ENCODE results near the gene SIGLECL1.

The SIGLECL1 gene

DNA sequence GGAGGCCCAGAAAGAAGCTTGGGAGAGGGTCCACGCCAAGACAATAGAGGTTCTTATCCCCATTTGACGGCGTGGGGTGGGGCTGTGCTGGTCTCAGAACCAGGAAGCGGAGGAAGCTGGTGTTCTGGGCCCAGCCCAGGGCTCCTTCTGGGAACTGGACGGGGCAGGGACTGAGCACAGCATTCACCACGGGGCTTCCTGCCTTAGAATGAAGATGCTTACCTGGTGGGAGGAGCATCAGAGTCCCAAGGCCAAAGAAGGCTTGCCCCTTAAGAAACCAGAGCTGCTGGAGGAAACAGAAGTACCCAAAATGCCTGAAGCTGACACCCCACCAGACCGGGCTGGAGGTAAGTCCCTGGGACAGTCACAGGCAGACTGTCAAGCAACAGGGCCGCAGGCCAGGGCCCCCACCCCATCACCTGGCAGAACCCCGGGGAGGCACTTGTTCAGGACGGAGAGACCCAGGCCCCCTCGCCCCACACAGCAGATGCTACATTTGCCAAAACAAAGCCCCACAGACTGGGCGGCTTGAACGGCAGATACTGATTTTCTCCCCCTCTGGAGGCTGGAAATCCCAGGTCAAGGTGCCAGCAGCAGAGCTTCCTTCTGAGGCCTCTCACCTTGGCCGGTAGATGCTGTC is 42.8 kb downstream of the SIGLECL1 start:
- Histone ChIP-seq H3K27me3 (ENCODE audit: control insufficient read depth, low read length) (peaks cover 6% of the 10 kb centered on the region), H3K79me2 (ENCODE audit: control insufficient read depth, low read length) (no peaks in the 10 kb centered on the region), H3K4me3 (ENCODE audit: low read length) (no peak overlapping the region), H3F3A (ENCODE audit: control insufficient read depth, insufficient read depth) (no peaks in the 10 kb centered on the region), H3K9me3 (ENCODE audit: control insufficient read depth, insufficient read depth, low read length) (no peaks in the 10 kb centered on the region), H3K4me1 (ENCODE audit: control insufficient read depth, low read length) (no peaks in the 10 kb centered on the region), H3K27ac (ENCODE audit: low read depth, low read length) (no peak overlapping the region), H3K4me2 (ENCODE audit: low read length) (no peak overlapping the region), H3K9me2 (replicated peaks; ENCODE audit: control insufficient read depth, low read length) (no peaks in the 10 kb centered on the region), H3K36me3 (ENCODE audit: control insufficient read depth, low read length) (no peaks in the 10 kb centered on the region), H4K20me1 (ENCODE audit: control insufficient read depth, insufficient read depth, low read depth, low read length) (no peaks in the 10 kb centered on the region)
- TF ChIP-seq, protein P1, sequence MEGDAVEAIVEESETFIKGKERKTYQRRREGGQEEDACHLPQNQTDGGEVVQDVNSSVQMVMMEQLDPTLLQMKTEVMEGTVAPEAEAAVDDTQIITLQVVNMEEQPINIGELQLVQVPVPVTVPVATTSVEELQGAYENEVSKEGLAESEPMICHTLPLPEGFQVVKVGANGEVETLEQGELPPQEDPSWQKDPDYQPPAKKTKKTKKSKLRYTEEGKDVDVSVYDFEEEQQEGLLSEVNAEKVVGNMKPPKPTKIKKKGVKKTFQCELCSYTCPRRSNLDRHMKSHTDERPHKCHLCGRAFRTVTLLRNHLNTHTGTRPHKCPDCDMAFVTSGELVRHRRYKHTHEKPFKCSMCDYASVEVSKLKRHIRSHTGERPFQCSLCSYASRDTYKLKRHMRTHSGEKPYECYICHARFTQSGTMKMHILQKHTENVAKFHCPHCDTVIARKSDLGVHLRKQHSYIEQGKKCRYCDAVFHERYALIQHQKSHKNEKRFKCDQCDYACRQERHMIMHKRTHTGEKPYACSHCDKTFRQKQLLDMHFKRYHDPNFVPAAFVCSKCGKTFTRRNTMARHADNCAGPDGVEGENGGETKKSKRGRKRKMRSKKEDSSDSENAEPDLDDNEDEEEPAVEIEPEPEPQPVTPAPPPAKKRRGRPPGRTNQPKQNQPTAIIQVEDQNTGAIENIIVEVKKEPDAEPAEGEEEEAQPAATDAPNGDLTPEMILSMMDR (IDR thresholded peaks at IDR 0.05; ENCODE audit: low read depth, low read length, poor library complexity, severe bottlenecking) = no peak
- no peak for TF ChIP-seq EZH2phosphoT487 (IDR thresholded peaks at IDR 0.05; ENCODE audit: borderline replicate concordance, low read length)

DNA sequence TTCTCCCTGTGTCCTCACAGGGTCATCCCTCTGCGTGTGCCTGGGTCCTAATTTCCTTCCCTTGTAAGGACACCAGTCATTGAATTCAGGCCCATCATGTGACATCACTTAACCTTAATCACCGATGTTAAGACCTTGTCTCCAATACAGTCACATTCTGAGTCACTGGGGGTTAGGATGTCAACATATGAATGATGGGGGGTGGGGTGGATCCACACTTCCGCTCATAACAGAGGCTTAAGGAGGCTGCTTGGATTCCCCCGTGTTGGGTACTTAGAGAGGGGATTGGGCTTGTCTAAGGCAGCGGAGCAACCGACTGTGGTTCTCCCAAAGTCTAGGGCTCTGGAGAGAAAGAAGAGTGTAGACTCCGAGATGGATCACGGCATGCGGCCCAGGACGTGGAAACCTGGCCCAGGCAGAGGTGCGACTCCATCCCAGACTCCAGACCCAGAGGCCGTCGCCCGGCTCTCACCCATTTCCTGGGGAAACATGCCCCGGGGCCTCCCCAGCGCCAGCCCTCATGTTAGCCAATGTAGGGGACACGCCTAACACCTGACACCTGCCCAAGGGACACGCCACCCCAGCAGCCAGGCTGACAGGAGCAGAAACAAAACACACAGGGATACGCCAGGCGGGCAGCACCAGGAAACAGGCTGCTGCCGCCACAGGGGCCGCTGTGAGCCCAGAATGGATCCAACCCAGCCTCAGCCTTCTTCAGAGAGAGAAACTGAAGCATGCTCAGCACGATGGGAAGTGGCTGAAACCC is 43.5 kb downstream of the SIGLECL1 start:
- Histone ChIP-seq H3K79me2 (ENCODE audit: control insufficient read depth, low read length) (no peaks in the 10 kb centered on the region), H3K27me3 (ENCODE audit: control insufficient read depth, low read length) (no peaks in the 10 kb centered on the region; the same call in 1 of the 2 replicates), H3K4me1 (ENCODE audit: control insufficient read depth, low read length) (no peaks in the 10 kb centered on the region), H3K36me3 (ENCODE audit: control insufficient read depth, low read length) (no peaks in the 10 kb centered on the region), H3F3A (ENCODE audit: control insufficient read depth, insufficient read depth) (no peaks in the 10 kb centered on the region), H4K20me1 (ENCODE audit: control insufficient read depth, insufficient read depth, low read depth, low read length) (no peaks in the 10 kb centered on the region), H3K4me3 (ENCODE audit: low read length) (no peak overlapping the region), H3K4me2 (ENCODE audit: low read length) (no peak overlapping the region), H3K9me3 (ENCODE audit: control insufficient read depth, insufficient read depth, low read length) (no peaks in the 10 kb centered on the region), H3K27ac (ENCODE audit: low read depth, low read length) (no peak overlapping the region), H3K9me2 (replicated peaks; ENCODE audit: control insufficient read depth, low read length) (no peaks in the 10 kb centered on the region)
- TF ChIP-seq, protein P1 (IDR thresholded peaks at IDR 0.05; ENCODE audit: low read depth, low read length, poor library complexity, severe bottlenecking) = no peak
- TF ChIP-seq EZH2phosphoT487 (IDR thresholded peaks at IDR 0.05; ENCODE audit: borderline replicate concordance, low read length) = no peak

DNA sequence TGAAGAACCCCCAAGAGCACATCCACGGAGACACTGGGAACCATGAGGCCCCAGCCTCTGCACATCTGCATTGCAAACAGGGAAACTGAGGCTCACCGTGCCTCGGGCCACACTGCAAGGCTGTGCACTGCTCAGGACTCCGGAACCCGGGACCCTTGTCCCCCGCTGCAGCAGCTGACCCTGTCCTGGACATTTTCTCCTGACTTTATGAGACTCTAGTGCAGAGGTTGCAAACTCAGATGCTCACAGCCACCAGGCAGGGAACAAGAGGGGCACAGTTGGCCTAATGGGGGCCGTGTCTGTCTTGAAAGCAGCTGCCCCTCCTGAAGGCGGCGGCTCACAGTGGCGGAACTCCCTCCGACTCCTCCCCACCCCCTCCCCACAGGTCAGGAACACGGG is 44.1 kb downstream of the SIGLECL1 start:
- no peaks in the 10 kb centered on the region for H3K9me2 ChIP-seq (replicated peaks; ENCODE audit: control insufficient read depth, low read length)
- H3K4me3 ChIP-seq (ENCODE audit: low read length) = no peak overlapping the region
- no peaks in the 10 kb centered on the region for H4K20me1 ChIP-seq (ENCODE audit: control insufficient read depth, insufficient read depth, low read depth, low read length)
- no peaks in the 10 kb centered on the region for H3K9me3 ChIP-seq (ENCODE audit: control insufficient read depth, insufficient read depth, low read length)
- no peak for TF ChIP-seq EZH2phosphoT487 (IDR thresholded peaks at IDR 0.05; ENCODE audit: borderline replicate concordance, low read length)
- TF ChIP-seq, protein P1 (IDR thresholded peaks at IDR 0.05; ENCODE audit: low read depth, low read length, poor library complexity, severe bottlenecking) = no peak
- no peaks in the 10 kb centered on the region for H3K79me2 ChIP-seq (ENCODE audit: control insufficient read depth, low read length)
- no peaks in the 10 kb centered on the region; the same call in 1 of the 2 replicates for H3K27me3 ChIP-seq (ENCODE audit: control insufficient read depth, low read length)
- H3K36me3 ChIP-seq (ENCODE audit: control insufficient read depth, low read length) = no peaks in the 10 kb centered on the region
- H3K27ac ChIP-seq (ENCODE audit: low read depth, low read length) = no peak overlapping the region
- no peaks in the 10 kb centered on the region for H3F3A ChIP-seq (ENCODE audit: control insufficient read depth, insufficient read depth)
- no peak overlapping the region for H3K4me2 ChIP-seq (ENCODE audit: low read length)
- H3K4me1 ChIP-seq (ENCODE audit: control insufficient read depth, low read length) = no peaks in the 10 kb centered on the region

All from DOHH2 (cell line).